ENCODE measurements around the gene KNOP1. TPM values are rescaled to one million over a fixed set of nuclear protein-coding genes. Genes with fewer than 3 reads are reported as not detected.
A peak's percentile ranks its signal among the peaks of the same experiment; 100 is the strongest.

KNOP1 gene
- total RNA-seq, 1 donor from 2014 or later, result 14.4 TPM

DNA sequence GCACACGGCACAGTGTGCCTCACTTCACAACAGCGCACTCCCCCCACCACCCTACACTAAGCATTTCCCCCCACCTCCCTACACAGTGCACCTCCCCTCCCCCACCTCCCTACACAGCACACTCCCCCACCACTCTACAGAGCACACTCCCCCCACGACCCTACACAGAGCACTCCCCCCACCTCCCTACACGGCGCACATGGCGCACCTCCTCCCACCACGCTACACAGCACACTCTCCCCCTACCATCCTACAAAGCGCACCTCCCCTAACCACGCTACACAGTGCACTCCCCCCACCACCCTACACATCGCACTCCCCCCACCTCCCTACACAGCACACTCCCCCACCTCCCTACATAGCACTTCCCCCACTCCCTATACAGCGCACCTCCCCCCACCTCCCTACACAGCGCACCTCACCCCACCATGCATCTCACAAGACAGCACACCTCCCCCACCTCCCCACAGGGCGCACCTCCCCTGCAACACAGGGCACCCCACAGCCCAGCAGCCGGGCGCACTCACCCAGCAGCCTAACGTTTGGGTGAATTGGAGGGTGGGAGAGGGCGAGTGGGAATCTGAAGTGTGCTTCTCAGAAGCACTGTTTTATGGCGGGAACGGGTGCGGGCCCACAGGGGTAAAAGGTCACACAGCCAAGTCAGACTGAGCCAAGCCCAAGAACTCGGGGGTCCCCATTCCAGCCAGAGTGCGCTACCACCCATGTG, 10.3 kb downstream of the KNOP1 start:
- DNase-seq, result no peak

DNA sequence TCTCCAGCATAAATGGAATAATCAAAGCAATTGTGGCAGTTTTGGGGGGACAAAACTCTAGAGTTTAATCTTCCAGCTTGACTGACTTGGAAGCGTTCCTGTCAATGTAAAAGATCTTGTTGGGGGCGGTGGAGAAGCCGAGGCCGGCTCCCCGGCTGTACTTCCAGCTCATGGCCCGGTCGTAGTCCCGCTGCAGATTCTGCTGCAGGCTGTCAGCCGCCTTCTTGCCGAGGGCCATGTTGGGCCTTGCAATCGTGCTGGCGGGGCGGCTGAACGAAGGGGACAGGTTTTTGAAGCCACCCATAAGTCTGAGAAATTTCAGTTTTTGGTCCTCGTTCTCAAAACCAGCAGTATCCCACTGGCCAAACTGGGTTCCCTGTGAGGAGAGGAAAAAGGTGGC, 11.2 kb downstream of the KNOP1 start:
- no peak for DNase-seq

DNA sequence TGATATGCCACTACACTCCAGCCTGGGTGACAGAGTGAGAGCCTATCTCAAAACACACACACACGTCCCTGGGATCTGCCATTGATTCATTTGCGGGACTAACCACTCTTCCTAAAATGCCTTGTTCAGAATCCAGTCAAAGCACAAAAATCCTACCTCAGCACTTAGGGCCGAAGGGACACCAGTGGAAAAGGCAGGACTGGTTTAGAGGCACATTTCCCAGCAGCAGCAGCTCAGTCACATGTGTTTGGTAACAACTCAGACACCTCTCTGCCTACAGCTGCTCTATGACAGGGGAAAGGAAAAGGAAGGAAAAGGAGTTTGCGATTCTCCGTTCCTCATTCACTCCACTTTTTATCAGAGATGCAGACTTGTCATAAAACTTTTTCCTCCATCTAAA, 12.2 kb downstream of the KNOP1 start:
- no peak for DNase-seq

DNA sequence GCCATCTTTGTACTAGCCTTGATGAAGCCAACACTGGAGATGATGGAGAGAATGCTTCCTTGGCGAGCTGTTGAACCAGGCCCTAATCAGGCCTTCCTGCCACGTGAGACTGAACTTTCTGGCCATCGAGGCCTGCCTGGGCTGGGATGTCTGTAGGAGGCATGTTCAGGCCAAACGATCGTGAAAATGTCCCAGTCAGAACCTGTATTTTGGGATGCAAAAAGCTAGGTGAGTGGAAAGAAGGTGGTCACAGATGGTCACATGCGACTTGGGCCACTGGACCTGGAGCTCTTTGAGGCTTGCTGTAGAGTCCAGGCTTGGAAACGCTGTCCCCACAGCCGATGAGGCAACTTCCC, 12.9 kb downstream of the KNOP1 start:
- no peak for DNase-seq

DNA sequence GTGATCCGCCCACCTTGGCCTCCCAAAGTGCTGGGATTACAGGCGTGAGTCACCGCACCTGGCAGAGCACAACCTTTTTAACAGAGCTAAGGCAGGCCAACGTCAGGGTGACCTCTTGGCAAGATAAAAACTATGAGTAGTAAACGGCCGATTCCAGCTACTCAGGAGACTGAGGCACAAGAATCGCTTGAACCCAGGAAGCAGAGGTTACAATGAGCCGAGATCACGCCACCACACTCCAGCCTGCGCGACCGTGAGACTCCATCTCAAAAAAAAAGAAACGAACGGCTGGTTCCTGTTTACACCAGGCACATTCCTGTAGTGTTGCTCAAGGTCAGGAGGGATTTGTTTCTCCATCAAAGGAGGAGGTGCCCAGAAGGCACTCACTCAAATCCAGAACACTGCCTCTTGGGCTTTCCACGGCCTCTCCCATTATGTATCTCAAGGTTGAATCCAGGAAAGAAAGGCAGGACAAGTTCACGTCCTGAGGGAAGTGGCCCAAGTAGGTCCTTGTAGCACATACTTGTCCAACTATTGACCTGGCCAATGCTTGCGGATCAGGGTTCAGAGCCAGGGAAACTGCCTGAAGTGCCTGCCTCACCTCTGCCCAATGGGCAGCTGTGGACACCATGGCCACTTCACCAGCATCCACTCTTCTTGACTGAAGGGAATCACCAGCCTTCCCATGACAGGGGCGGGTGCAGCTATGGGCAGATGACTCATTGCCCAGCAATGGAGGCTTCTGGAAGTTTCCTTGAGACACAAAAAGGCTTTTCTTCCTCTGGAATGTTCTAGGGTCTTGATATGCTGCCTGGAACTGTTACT, 13.5 kb downstream of the KNOP1 start:
- DNase-seq, result no peak

DNA sequence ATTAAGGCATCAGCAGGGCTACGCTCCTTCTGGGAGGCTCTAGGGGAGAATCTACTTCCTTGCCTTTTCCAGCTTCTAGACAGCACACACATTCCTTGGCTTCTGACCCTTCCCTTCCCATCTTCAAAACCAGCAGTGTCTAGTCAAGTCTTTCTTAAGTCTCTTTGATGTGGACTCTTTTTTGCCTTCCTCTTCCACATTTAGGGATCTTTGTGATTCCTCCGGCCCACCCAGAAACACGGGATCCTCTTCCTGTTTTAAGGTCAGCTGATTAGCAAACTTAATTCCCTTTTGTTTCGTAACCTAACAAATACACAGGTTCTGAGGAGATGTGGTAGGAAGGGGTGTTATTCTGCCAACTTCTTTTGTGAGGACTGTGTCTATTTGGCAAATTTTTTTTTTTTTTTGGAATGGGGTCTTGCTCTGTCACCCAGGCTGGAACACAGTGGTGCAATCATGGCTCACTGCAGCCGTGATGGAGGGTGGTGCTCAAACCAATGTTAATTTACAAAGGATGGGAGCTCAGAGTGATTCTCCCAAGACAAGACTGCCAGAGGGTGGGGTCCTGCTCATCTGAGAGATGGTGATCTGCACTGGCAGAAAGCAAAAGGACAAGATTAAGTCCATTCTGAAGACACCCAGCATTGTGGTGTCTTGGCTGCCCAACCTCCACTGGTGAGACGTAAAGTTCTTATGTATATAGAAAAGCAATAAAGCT, 14.7 kb downstream of the KNOP1 start:
- no peak for DNase-seq

DNA sequence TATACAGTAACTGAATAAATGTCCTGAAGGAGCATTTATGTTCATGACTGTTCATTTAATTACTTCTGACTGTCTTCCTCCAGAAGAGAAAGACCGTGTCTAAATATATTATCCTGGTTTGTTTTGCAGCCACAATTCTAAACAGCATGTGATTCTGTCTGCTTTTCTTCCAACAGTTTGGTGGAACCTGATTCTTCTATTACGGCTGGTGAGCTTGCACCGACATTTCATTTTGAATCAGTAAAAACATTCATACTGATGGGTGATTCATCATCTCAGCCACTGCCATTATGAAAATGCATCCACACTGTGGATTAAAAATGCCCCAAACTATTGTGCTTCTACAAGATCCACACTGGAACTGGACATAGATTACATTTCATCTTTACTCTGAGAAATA, 16.9 kb downstream of the KNOP1 start:
- no peak for DNase-seq

DNA sequence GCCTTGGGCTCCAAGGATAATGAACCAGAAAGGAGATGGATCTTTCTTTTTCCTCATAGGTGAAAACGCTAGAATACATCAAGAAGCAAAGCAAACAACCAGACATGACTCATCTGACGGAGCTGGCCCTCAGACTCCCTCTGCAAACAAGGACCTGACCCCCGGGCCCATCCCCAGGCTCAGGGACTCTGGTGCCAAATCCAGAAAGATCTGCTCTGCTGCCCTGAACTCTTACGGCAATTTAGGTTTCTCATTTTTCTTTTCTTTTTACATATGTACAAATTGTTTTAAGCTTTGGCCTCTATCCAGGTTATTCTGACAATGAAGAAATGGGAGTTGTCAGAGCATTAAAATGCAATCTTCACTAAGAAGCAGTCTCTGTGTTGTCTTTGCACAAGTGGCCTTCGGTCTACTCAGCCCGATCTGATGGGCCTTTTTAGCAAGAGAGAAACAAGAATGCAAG, 17.7 kb downstream of the KNOP1 start:
- peak; percentile 49 for DNase-seq

DNA sequence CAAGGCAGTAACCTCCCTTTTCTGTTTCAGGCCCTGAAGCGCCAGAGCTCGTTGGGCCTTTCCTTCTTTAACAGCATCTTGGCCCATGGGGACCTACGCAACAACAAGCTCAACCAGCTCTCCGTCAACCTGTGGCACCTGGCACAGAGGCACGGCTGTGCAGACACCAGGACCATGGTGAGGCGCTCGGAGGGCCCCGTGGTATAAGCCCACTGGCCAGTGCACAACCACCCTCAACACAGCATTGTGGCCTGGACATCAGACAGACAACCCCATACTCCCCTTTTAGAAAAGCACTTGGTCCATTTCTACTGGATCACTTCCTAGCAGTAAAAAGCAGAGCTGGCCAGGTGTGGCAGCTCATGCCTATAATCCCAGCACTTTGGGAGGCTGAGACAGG, 18.6 kb downstream of the KNOP1 start:
- no peak for DNase-seq

DNA sequence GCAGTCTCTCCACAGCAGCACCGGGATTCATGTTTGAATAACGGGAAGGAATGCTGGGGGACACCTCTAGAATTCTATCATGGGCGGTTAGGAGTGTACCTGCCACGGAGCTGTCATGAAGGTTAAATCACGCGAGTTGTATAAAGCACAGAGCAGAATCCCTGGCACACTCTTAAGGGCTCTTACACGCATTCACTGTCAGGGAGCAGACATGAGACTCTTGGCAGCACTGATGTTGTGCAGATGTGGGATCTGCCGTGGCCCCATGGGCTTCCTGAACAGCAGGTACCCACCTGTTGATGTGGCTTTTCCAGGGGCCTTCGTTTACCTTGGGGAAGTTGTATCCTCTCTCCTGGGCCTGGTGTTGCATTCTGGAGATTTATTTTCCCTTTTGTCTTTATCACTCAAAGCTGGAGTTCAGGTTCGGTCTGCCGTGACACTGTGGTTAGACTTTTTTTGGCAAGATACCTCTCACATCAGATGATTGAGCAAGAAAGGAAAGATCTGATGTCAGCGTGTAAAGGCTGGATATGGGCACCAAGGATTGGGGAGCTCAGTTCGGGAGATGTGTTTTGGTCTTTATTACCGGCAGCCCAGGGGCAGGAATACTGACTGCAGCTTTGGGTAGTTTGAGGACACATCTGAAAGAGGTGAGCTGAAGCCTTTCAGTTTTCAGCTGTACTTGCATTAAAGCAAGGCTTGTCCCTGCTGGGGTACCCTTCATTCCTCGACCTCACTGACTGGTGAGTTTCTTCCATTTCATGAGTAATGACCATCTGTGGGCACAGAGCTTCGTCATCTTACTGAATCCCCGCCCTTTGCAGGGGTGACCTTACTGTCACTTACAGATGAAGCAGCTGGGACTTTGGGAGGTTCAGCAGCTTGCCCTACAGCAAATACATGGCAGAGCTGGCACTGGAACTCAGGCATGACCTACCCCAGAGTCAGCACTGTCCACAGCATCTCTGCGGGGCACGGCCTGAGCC, 19.3 kb downstream of the KNOP1 start:
- DNase-seq, result no peak

DNA sequence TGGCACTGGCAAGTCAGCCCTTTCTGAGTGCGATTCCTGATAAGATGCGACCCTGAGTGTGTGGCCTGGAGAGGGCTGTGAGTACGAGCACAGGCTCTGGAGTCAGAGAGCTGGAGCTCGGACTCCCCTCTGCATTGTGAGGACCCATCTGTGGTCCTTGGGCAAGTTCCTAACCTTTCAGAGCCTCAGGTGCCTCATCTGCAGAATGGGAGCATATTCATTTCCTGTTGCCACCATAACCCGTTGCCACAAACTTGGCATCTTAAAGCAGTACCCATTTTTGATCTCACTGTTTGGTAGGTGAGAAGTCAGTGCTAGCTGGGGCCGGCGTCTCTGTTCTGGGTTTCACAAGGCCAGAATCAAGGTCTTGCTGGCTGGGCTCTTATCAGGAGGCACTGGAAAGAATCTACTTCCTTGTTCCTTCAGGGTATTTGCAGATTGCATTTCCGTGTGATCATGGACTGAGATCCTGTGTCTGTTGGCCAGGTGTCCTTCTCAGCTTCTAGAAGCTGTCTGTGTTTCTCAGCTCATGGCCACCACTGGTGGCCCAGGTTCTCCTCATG, 20.2 kb downstream of the KNOP1 start:
- DNase-seq, result no peak

DNA sequence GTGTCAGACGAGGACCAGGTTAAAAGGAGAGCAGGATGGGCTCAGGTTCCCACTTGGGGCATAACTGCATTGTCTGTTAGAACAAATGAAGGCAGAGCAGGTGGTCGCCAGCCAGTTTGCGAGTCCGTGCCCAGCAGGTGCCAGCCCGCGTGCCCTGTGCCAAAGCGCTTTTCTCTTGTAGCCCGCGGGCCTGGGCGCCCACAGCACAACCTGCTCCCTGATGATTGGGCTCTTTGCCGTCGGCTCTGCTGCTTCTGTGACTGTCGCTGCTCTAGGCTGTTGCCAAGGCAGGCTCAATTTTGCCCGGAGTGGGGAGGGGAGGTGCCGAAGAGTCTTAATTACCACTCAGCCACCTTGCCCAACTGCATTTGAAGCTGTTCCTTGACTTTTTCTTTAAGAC, 21.1 kb downstream of the KNOP1 start:
- no peak for DNase-seq

DNA sequence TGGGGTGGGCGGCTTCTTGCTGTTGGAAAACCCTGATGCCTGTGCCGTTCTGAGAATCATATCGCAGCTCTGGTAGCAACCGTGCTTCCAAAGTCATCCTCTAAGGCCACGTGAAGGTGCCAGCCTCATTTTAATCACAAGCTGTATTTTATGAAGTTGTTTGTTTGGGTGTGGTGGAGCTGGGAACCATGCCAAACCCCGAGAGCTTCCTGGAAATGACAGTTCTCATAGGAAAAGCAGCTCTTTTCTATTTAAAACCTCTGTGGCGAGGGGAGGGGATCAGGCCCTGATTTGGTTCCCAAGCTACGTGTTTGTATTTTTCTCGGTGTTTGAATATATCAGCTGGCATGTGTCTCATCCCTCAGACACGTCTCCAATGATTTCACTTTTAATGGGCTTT, 21.7 kb downstream of the KNOP1 start:
- DNase-seq, result peak; percentile 76

DNA sequence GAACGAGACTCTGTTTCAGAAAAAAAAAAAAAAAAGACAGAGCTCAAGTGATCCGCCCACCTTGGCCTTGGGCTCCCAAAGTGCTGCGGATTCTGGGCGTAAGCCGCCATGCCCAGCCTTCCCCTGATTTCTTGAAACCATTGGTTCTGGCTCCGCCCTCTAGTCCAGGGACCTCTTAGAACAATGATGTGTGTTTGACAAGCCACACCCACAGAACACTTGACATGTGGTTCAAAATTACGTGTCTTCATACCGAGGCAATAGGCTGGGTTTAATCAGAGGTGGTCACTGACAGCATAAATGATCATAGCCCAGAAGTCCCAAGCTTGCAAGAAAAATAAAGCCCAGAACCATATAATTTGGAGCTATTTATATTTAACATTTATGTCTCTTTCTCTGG, 23.0 kb downstream of the KNOP1 start:
- no peak for DNase-seq

DNA sequence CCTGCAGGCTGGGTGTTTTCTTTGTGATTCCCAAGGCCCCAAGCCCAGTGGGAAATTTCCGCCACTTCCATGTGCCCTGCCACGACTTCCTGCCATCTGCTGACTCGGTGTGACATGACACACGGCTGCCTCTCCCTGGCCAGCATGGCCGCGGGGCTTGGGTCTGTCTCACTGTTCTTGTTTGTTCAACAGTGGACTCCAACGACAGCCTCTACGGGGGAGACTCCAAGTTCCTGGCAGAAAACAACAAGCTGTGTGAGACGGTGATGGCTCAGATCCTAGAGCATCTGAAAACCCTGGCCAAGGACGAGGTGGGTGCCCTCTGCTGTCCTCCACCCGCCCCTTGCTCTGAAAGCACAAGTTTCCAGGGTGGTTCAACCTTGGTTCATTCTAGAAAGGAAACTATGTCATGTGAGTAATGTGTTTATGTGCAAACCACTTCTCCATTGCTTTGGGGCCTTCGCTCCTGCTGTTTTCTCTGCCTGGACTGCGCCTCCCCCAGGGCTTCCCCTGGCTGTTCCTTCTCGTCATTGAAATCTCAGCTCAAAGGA, 26.8 kb downstream of the KNOP1 start:
- DNase-seq, result no peak

DNA sequence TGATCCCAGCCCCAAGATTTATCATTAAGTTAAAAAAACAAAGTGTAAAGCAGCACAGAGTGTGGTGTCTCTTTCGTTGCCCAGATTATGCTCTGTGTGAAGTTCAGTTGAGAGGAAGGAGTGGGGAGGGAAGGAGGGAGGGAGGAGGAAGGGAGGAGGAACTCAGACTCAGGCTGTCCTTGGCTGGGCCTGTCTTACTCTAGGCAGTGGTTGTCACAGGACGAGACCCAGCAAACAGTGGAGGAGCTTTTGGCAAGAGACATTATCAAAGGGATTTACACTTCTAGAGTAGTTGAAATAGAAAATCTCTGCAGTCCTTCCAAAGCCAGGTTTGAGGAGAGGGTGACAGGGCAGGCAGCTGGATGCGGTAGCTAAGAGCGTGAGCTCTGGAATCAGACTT, 27.8 kb downstream of the KNOP1 start:
- DNase-seq, result no peak

DNA sequence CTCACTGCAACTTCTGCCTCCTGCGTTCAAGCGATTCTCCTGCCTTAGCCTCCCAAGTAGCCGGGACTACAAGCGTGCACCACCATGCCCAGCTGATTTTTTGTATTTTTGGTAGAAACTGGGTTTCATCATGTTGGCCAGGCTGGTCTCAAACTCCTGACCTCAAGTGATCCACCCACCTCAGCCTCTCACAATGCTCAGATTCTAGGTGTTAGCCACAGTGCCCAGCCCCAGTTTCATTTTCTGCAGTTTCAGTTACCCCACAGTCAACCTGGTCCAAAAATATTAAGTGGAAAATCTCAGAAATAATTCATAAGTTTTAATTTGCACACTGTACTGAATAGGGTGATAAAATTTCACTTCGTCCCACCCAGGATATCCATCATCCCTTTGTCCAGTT, 28.7 kb downstream of the KNOP1 start:
- DNase-seq, result no peak

DNA sequence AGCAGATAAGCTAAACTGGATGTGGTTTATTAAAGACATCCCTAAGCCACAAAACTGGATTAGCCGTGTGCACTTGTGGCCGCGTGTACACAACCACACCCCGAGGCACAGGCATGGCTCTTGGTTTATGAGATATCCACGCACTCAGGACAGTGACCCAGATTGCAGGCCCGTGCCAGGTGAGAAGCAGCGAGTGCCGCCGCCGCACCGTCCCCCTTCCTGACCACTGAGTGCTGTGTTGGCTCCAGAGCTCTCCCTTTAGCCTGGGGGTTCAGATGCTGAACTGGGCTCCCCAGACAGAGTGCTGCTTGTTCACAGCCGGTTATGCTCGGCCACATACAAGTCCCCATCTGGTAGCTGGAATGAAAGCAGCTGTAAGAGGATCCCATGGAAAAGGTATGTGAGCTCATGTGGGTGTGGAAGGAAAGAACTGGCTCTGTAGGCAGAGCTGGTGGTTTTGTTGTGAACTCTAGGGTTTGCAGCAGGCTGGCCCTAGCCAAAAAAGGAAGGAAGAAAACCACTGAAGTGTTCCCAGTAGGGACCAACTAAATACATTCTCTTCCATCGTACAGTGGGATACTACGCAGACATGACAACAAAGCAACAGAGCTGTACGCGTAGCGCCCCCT, 29.5 kb downstream of the KNOP1 start:
- no peak for DNase-seq

DNA sequence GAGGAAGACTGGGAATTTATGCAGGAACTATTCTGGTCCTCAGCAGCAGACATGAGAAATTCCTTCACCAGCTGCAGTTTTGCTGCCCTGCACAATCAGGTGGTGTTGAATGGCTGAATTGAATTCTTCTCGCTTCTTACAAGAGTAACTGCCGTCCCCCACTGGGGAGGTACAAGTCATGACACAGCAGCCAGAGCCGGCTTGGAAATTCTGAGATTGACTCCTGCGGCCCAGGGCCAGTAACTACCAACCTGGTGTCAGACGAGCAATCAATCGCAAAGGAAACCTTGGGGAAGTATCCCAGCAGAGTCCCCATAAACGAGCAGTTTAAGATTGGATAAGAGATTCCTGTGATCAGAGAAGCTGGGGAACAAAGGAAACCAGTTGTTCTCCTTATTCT, 30.7 kb downstream of the KNOP1 start:
- no peak for DNase-seq

DNA sequence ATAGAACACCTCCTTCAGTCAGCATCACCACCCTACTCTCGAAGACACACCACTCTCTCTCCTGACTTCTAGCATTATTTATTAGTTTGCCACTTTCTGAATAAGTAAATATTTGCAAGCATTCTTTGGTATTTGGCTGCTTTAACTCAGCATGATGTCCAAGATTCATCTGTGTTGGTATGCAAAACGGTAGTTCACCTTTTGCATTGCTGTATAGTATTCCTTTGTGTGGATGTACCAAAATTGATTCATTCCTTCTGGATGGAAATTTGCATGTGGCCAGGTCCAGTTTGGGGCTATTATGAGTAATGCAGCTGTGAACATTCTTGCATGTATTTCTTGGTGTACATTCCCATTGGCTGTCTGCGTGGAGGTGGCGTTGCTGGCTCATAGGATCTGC, 32.9 kb downstream of the KNOP1 start:
- no peak for DNase-seq

Measured in tongue (tissue), 2 donors.